ENCODE results near the gene C12orf57. TPM values are rescaled to one million over a fixed set of nuclear protein-coding genes. Genes with fewer than 3 reads are reported as not detected.

Gene C12orf57
- total RNA-seq, 1 donor from 2014 or later, result 240 TPM

DNA sequence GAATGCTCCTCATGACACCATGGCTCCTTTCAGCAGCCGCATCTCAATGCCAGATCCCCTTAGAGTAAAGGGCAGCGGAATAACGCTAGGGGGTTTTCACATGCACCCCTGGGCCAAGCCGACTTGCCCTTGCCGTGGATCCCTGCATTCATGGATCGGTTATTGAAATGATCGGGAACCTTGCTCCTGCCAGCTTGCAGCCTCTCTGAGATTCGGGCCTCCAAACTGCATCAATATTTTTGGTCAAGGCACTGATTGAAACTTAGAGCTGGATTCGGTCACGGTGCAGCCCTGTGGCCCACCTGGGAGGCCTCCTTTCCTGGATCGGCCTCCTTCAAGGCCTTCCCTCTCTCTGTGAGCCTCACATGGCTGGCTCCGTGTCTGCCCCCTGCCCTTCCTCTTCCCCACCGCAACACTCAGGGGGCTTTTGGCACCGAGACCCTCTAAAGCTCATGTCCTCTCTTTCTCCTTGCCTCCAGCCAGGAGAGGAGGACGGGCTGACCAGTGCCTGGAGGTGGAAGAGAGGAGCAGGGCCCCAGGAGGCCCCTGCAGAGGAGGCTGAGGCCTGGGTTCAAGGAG lies 9.1 kb downstream of the C12orf57 start:
- no peak for DNase-seq (ENCODE audit: low read depth in 2 of 2)

GRCh38 chr12:6953442-6954315 lies 9.9 kb downstream of the C12orf57 start:
- peak in 1 of 2 donors; percentile 50 for DNase-seq (ENCODE audit: low read depth in 2 of 2)

- DNase-seq (ENCODE audit: low read depth in 2 of 2), result no peak
These were observed 10.7 kb downstream of the C12orf57 start for GRCh38 chr12:6954316-6955107.

- no peak for DNase-seq (ENCODE audit: low read depth in 2 of 2)
These were observed 11.5 kb downstream of the C12orf57 start for GRCh38 chr12:6955108-6956020.

GRCh38 chr12:6956021-6956727 lies 12.4 kb downstream of the C12orf57 start:
- DNase-seq (ENCODE audit: low read depth in 2 of 2), result no peak

- no peak for DNase-seq (ENCODE audit: low read depth in 2 of 2)
These were observed 13.4 kb downstream of the C12orf57 start for GRCh38 chr12:6957151-6957701.

GRCh38 chr12:6957741-6958608 lies 14.2 kb downstream of the C12orf57 start:
- no peak for DNase-seq (ENCODE audit: low read depth in 2 of 2)

- no peak for DNase-seq (ENCODE audit: low read depth in 2 of 2)
These were observed 14.8 kb downstream of the C12orf57 start for GRCh38 chr12:6958609-6959057.

DNA sequence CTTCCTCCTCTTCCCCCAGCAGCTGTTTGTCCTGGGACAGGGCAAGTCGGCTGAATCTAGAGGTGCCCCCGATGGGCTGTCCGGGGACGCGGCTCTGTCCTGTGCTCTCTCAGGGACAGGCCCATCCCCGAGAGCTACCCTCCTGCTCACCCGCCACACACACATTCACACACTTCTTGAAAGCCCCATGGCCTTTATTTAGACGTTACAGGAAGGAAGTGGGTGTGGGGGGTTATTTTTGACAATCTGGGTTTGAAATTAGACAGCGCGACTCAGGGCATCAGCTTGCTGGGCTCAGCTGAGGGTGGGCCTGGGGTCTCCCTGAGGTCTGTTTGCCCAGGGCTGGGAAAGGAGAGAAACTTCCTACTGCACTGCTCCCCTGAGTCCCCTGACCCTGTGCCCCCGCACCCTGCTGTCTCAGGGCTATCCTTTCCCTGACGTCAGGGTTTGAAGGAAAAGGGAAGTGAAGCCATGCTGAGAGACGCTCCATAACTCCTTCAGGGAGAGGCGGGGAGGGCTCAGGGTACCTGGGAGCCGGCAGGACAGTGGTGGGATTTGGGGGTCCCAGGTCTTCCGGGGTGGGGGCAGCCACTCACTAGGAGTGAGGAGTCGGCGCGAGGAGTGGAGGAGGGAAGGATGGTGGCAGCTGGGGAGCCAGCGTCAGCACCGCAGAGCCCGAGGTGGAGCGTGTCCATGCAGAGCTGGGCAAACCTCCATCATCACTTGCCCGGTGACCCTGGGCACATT lies 15.4 kb downstream of the C12orf57 start:
- DNase-seq (ENCODE audit: low read depth in 2 of 2), result peak in 1 of 2 donors; percentile 34

- DNase-seq (ENCODE audit: low read depth in 2 of 2), result no peak
These were observed 16.2 kb downstream of the C12orf57 start for GRCh38 chr12:6959805-6960592.

DNA sequence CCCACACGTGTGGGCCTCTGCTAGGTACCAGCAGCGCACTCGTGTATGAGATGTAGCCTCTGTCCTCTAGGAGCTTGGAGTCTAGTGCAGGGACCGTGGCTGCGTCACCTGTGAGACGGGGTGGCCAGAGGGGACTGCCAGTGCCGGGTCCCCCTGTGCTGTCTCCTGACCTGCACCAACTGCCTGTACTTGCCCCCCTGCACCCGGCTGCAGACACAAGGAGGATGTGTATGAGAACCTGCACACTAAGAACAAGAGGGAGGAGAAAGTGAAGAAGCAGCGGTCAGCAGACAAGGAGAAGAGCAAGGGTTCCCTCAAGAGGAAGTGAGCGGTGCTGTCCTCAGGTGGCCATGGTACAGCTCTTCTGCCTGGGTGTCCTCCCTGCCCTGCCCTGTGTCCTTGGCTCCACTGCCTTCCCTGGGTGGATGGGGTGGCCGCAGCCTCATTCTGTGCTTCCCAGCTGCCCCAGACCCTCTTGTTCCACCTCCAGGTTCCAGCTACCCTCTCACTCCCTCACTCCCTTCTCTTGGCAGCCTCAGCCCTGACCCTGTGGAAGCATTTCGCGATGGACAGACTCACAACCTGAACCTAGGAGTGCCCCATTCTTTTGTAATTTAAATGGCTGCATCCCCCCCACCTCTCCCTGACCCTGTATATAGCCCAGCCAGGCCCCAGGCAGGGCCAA lies 16.9 kb downstream of the C12orf57 start:
- DNase-seq (ENCODE audit: low read depth in 2 of 2), result no peak

GRCh38 chr12:6961278-6961694 lies 17.5 kb downstream of the C12orf57 start:
- peak in 1 of 2 donors; percentile 46 for DNase-seq (ENCODE audit: low read depth in 2 of 2)

- peak; percentile 65 to 73 for DNase-seq (ENCODE audit: low read depth in 2 of 2)
These were observed 18.0 kb downstream of the C12orf57 start for GRCh38 chr12:6961695-6962284.

- DNase-seq (ENCODE audit: low read depth in 2 of 2), result no peak
These were observed 18.6 kb downstream of the C12orf57 start for GRCh38 chr12:6962285-6963015.

GRCh38 chr12:6963016-6963731 lies 19.4 kb downstream of the C12orf57 start:
- no peak for DNase-seq (ENCODE audit: low read depth in 2 of 2)

All from lung microvascular endothelial cell (primary cell).